Measurements from ENCODE around the gene TEKTIP1. TPM values are rescaled to one million over a fixed set of nuclear protein-coding genes. Genes with fewer than 3 reads are reported as not detected.
A peak's percentile ranks its signal among the peaks of the same experiment; 100 is the strongest.
"Not testable (repeated sequence)": the region's sequence is repeated elsewhere in the genome, so short reads cannot be mapped to it uniquely, and the experiment has no call there.

Gene TEKTIP1
- total RNA-seq, 1 donor from 2014 or later = not detected

- peak overlapping the region; percentile 99 for H3K4me3 ChIP-seq
- no peaks in the 10 kb centered on the region for H3K27me3 ChIP-seq (ENCODE audit: low read depth)
- peak overlapping the region; percentile 89 for H3K27ac ChIP-seq (replicated peaks)
- TF ChIP-seq CTCF (IDR thresholded peaks at IDR 0.05; ENCODE audit: borderline replicate concordance) = no peak
- intact Hi-C loops (cut with micrococcal nuclease) = no loop called here
- no peaks in the 10 kb centered on the region for H3K9me3 ChIP-seq (replicated peaks)
- DNase-seq = peak; percentile 42
- peaks cover 14% of the 10 kb centered on the region for H3K36me3 ChIP-seq
- peaks cover 47% of the 10 kb centered on the region for H3K4me1 ChIP-seq
Measured at GRCh38 chr19:3506384-3507340, 32.3 kb upstream of the TEKTIP1 start.

GRCh38 chr19:3507371-3508120 is 31.4 kb upstream of the TEKTIP1 start:
- Histone ChIP-seq H3K4me3 (peak overlapping the region; percentile 99), H3K4me1 (peaks cover 56% of the 10 kb centered on the region), H3K9me3 (replicated peaks) (no peaks in the 10 kb centered on the region), H3K27ac (replicated peaks) (peak overlapping the region; percentile 89), H3K36me3 (peaks cover 14% of the 10 kb centered on the region), H3K27me3 (ENCODE audit: low read depth) (no peaks in the 10 kb centered on the region)
- intact Hi-C loops (cut with micrococcal nuclease) = no loop called here
- no peak for DNase-seq
- TF ChIP-seq CTCF (IDR thresholded peaks at IDR 0.05; ENCODE audit: borderline replicate concordance) = no peak

- DNase-seq; H3K4me3 ChIP-seq; intact Hi-C loops (cut with micrococcal nuclease); H3K9me3 ChIP-seq (replicated peaks); H3K27me3 ChIP-seq (ENCODE audit: low read depth); H3K27ac ChIP-seq (replicated peaks): not testable (repeated sequence)
- Histone ChIP-seq H3K36me3 (peaks cover 14% of the 10 kb centered on the region), H3K4me1 (peaks cover 63% of the 10 kb centered on the region)
Measured at GRCh38 chr19:3508121-3508661, 30.8 kb upstream of the TEKTIP1 start.

- TF ChIP-seq CTCF (IDR thresholded peaks at IDR 0.05; ENCODE audit: borderline replicate concordance) = no peak
- Histone ChIP-seq H3K27ac (replicated peaks) (no peak overlapping the region), H3K4me1 (peaks cover 70% of the 10 kb centered on the region), H3K4me3 (no peak overlapping the region), H3K9me3 (replicated peaks) (no peaks in the 10 kb centered on the region), H3K36me3 (peaks cover 14% of the 10 kb centered on the region), H3K27me3 (ENCODE audit: low read depth) (no peaks in the 10 kb centered on the region)
- intact Hi-C loops (cut with micrococcal nuclease) = no loop called here
- DNase-seq = no peak
Measured at GRCh38 chr19:3508771-3509535, 30.0 kb upstream of the TEKTIP1 start.

- H3K4me1 ChIP-seq = peaks cover 75% of the 10 kb centered on the region
- DNase-seq = no peak
- H3K9me3 ChIP-seq (replicated peaks) = no peaks in the 10 kb centered on the region
- intact Hi-C loops (cut with micrococcal nuclease) = no loop called here
- no peak overlapping the region for H3K27ac ChIP-seq (replicated peaks)
- no peaks in the 10 kb centered on the region for H3K27me3 ChIP-seq (ENCODE audit: low read depth)
- H3K4me3 ChIP-seq = no peak overlapping the region
- H3K36me3 ChIP-seq = peaks cover 14% of the 10 kb centered on the region
- TF ChIP-seq CTCF (IDR thresholded peaks at IDR 0.05; ENCODE audit: borderline replicate concordance) = no peak
Measured at GRCh38 chr19:3509566-3509989, 29.4 kb upstream of the TEKTIP1 start.
